ENCODE data around the gene ARID1B. TPM values are rescaled to one million over a fixed set of nuclear protein-coding genes. Genes with fewer than 3 reads are reported as not detected.

Gene ARID1B
- total RNA-seq, 2 donors from 2014 or later = 74.0 to 110 TPM

DNA sequence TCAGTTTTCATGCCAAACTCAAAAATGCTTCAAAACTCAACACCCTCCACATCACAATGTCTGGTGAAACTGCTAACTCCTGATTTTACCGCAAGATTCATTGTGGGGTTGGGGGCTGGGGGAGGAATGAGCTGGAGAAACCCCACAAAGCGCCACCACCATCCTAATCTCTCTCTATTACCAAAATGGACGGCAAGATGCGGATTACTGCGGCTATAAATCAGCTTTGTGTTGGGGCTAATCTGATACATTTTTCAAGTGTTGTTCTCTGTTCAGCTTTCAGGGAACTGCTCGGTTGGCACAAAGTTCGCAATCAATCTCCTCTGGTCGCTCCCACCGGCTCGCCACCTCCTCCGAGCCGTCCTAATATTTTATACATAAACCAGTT, 462.5 kb downstream of the ARID1B start:
- 94 to 95% methylated on average over 10 to 11 of the region's 12 CpGs for WGBS, 2 experiments (ENCODE audit: insufficient coverage in 1 of 2, insufficient read length in 1 of 2)
- Histone ChIP-seq H3K27ac (ENCODE audit: low read depth, low read length) (no peak overlapping the region), H3K27me3 (ENCODE audit: control insufficient read depth, insufficient read depth, low read length, poor library complexity, severe bottlenecking) (peaks cover 37% of the 10 kb centered on the region), H3K36me3 (ENCODE audit: control insufficient read depth, insufficient read depth, low read length) (no peaks in the 10 kb centered on the region), H3K9ac (ENCODE audit: extremely low read depth, low read length, poor library complexity, severe bottlenecking) (no peak overlapping the region), H3K4me1 (ENCODE audit: control insufficient read depth, insufficient read depth, low read length) (no peaks in the 10 kb centered on the region), H3K9me3 (ENCODE audit: control insufficient read depth, low read length) (no peaks in the 10 kb centered on the region), H3K4me3 (ENCODE audit: low read length) (no peak overlapping the region)
- TF ChIP-seq, protein P1, sequence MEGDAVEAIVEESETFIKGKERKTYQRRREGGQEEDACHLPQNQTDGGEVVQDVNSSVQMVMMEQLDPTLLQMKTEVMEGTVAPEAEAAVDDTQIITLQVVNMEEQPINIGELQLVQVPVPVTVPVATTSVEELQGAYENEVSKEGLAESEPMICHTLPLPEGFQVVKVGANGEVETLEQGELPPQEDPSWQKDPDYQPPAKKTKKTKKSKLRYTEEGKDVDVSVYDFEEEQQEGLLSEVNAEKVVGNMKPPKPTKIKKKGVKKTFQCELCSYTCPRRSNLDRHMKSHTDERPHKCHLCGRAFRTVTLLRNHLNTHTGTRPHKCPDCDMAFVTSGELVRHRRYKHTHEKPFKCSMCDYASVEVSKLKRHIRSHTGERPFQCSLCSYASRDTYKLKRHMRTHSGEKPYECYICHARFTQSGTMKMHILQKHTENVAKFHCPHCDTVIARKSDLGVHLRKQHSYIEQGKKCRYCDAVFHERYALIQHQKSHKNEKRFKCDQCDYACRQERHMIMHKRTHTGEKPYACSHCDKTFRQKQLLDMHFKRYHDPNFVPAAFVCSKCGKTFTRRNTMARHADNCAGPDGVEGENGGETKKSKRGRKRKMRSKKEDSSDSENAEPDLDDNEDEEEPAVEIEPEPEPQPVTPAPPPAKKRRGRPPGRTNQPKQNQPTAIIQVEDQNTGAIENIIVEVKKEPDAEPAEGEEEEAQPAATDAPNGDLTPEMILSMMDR (conservative IDR thresholded peaks at IDR 0.05) = no peak
- DNase-seq = no peak
- Mint-ChIP-seq H3K4me1 (peaks cover 11% of the 10 kb centered on the region), H3K9me3 (peaks cover 2% of the 10 kb centered on the region), H3K4me3 (no peak overlapping the region), H3K27me3 (ENCODE audit: insufficient read depth) (peaks cover 45% of the 10 kb centered on the region), H3K36me3 (ENCODE audit: low read depth) (no peaks in the 10 kb centered on the region), H3K27ac (no peak overlapping the region)

DNA sequence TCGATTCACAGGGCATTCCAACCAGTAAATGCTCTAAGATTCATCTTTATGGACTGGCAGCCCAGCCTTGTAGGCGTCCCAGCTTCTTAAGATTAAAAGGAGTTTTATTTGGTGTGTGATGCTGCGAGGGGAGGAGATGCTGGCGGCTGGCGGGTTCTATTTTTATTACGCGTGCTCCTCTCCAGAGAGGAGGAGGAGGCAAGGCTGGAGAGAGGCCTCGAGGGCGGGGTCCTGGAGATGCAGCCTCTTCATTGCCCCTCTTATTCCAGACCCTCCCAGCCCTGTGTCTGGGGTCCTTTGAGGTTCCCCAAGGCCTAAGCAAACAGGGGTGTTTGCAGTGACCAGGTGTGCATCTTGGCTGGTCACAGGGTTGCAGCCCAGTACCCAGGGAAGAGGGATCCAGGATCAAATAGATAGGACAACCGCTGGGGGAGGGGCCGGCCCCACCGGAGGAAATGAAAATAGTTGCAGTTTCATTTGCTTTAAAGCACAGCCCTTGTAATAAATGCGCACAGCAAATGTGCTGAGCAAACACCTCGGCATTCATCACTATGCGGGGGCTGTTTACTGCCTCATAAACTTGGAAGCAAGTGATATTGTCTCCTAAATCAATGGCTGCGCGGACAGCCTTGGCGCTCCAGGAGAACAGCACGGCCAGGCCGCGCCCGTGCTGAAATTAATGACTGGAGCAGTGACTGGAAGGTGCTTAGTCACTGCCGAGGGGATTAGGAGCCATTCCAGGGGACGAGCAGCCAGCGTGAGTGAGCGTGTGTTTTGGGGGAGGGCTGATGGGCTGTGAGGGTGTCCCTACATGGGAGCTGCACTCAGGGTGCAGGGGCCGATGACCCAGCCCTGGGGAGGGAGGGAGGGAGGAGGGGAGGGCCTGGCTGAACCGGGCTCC, 463.1 kb downstream of the ARID1B start:
- Histone ChIP-seq H3K4me1 (ENCODE audit: control insufficient read depth, insufficient read depth, low read length) (no peaks in the 10 kb centered on the region), H3K36me3 (ENCODE audit: control insufficient read depth, insufficient read depth, low read length) (no peaks in the 10 kb centered on the region), H3K27me3 (ENCODE audit: control insufficient read depth, insufficient read depth, low read length, poor library complexity, severe bottlenecking) (peaks cover 30% of the 10 kb centered on the region), H3K27ac (ENCODE audit: low read depth, low read length) (no peak overlapping the region), H3K9ac (ENCODE audit: extremely low read depth, low read length, poor library complexity, severe bottlenecking) (no peak overlapping the region), H3K4me3 (ENCODE audit: low read length) (no peak overlapping the region), H3K9me3 (ENCODE audit: control insufficient read depth, low read length) (no peaks in the 10 kb centered on the region)
- TF ChIP-seq, protein P1 (conservative IDR thresholded peaks at IDR 0.05) = no peak
- DNase-seq = no peak
- H3K4me1 Mint-ChIP-seq = peaks cover 14% of the 10 kb centered on the region
- no peak overlapping the region for H3K4me3 Mint-ChIP-seq
- WGBS, 2 experiments (ENCODE audit: insufficient coverage in 1 of 2, insufficient read length in 1 of 2) = 87 to 90% methylated on average over 19 to 28 of the region's 28 CpGs
- H3K27ac Mint-ChIP-seq = peak overlapping the region; percentile 64
- H3K27me3 Mint-ChIP-seq (ENCODE audit: insufficient read depth) = peaks cover 38% of the 10 kb centered on the region
- H3K9me3 Mint-ChIP-seq = peaks cover 2% of the 10 kb centered on the region
- no peaks in the 10 kb centered on the region for H3K36me3 Mint-ChIP-seq (ENCODE audit: low read depth)

DNA sequence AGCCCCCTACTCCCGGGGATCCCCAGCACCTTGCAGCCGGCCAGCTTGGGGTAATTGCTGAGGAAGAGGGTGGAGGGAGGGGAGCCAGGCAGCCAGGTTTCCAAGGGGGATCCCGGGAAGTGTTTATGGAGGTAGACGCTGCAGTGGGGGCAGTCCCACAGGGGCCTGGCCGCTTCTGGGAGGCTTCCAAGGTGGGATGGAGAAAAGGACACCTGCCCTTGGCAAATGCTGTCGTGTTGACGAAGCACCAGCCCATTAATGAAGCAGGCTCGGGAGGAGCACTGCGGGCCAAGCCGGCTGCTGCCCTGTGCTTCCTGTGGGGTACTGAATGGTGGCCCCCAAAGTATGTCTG, 463.8 kb downstream of the ARID1B start:
- peaks cover 32% of the 10 kb centered on the region for H3K27me3 Mint-ChIP-seq (ENCODE audit: insufficient read depth)
- Histone ChIP-seq H3K4me1 (ENCODE audit: control insufficient read depth, insufficient read depth, low read length) (no peaks in the 10 kb centered on the region), H3K4me3 (ENCODE audit: low read length) (no peak overlapping the region), H3K9me3 (ENCODE audit: control insufficient read depth, low read length) (no peaks in the 10 kb centered on the region), H3K36me3 (ENCODE audit: control insufficient read depth, insufficient read depth, low read length) (no peaks in the 10 kb centered on the region), H3K9ac (ENCODE audit: extremely low read depth, low read length, poor library complexity, severe bottlenecking) (no peak overlapping the region), H3K27ac (ENCODE audit: low read depth, low read length) (no peak overlapping the region), H3K27me3 (ENCODE audit: control insufficient read depth, insufficient read depth, low read length, poor library complexity, severe bottlenecking) (peaks cover 24% of the 10 kb centered on the region)
- no peak overlapping the region for H3K27ac Mint-ChIP-seq
- peaks cover 16% of the 10 kb centered on the region for H3K4me1 Mint-ChIP-seq
- WGBS, 2 experiments (ENCODE audit: insufficient coverage in 1 of 2, insufficient read length in 1 of 2) = 90 to 92% methylated on average over 2 to 10 of the region's 10 CpGs
- TF ChIP-seq, protein P1 (conservative IDR thresholded peaks at IDR 0.05) = no peak
- no peak overlapping the region for H3K4me3 Mint-ChIP-seq
- H3K9me3 Mint-ChIP-seq = peaks cover 2% of the 10 kb centered on the region
- DNase-seq = no peak
- no peaks in the 10 kb centered on the region for H3K36me3 Mint-ChIP-seq (ENCODE audit: low read depth)

Data from endodermal cell (in vitro differentiated cells).